Transverse colon (tissue), 4 donors: Measurements from ENCODE around the gene ANAPC15. TPM values are rescaled to one million over a fixed set of nuclear protein-coding genes. Genes with fewer than 3 reads are reported as not detected.
A peak's percentile ranks its signal among the peaks of the same experiment; 100 is the strongest.

Experiments used
- DNase-seq: peaks from one replicate; pipeline ENCODE4 v3.0.0-alpha.2; 2019
- H3K27ac ChIP-seq, 4 donors: fragments of 200-600 bp; sonication (generic); 2 replicates each; pipeline ENCODE4 v1.5.1; 2016 to 2018; ENCODE audit warnings: inconsistent platforms in 4 of 4
- H3K27me3 ChIP-seq: fragments of 200-600 bp; sonication (generic); 2 replicates; pipeline ENCODE4 v1.5.1; 2017; ENCODE audit warnings: inconsistent platforms
- H3K36me3 ChIP-seq, 4 donors: fragments of 200-600 bp; sonication (generic); 2 replicates each; pipeline ENCODE4 v1.5.1; 2017 to 2019; ENCODE audit warnings: inconsistent platforms in 4 of 4
- H3K4me1 ChIP-seq, 4 donors: fragments of 200-600 bp; sonication (generic); 2 replicates each; pipeline ENCODE4 v1.5.1; 2017 to 2020; ENCODE audit warnings: inconsistent platforms in 4 of 4
- H3K4me3 ChIP-seq, 4 donors: fragments of 200-600 bp; sonication (generic); 1 replicate in 1 of 4; 2 replicates in 3 of 4; pipeline versions ENCODE4 v1.5.1 to v1.6.1; 2017 to 2019; ENCODE audit warnings: inconsistent platforms in 4 of 4
- H3K9me3 ChIP-seq, 2 donors: fragments of 200-600 bp; sonication (generic); 2 replicates each; pipeline ENCODE4 v1.5.1; 2017 to 2019; ENCODE audit warnings: inconsistent platforms in 2 of 2
- CTCF ChIP-seq, 5 experiments: fragments of 200-600 bp in 3 of 5; fragments of 450-650 bp in 2 of 5; sonication (generic) in 3 of 5; IDR thresholded peaks; 1 replicate in 2 of 5; 2 replicates in 3 of 5; pipeline ENCODE4 v1.5.1; 2016 to 2017; ENCODE audit warnings: antibody characterized with exemption in 5 of 5, inconsistent platforms in 3 of 5, mild to moderate bottlenecking in 2 of 5, moderate library complexity in 1 of 5
- EP300 ChIP-seq: sonication (generic); formaldehyde crosslinking; IDR thresholded peaks from one replicate; pipeline ENCODE4 v1.6.1; 2017; ENCODE audit warnings: antibody characterized with exemption, low read depth
- POLR2A ChIP-seq: fragments of 450-650 bp; IDR thresholded peaks from one replicate; pipeline ENCODE4 v1.6.1; 2016; ENCODE audit warnings: antibody characterized with exemption, mild to moderate bottlenecking, moderate library complexity
- POLR2AphosphoS5 ChIP-seq, 3 donors: sonication (generic); formaldehyde crosslinking; IDR thresholded peaks; one replicate each; pipeline ENCODE4 v1.6.1; 2016; ENCODE audit warnings: antibody characterized with exemption in 3 of 3
- WGBS, 2 donors: methylation state at CpG; one replicate each; pipeline ENCODE4 v1.1.5; 2018; ENCODE audit warnings: low coverage in 1 of 2; 5-methylcytosine and 5-hydroxymethylcytosine counted together
- in situ Hi-C, 4 donors: fragments of 200-750 bp; cut with MboI; loops; one replicate each; pipeline versions ENCODE4 v1.15.0 to v1.15.1; 2017; ENCODE audit warnings: low sequenced_read_pairs in 3 of 4, low pct_ligation_motif_present in 1 of 4, low pct_unique_long_range_greater_than_20kb in 1 of 4
- intact Hi-C: fragments of 100-400 bp; cut with DNase I; formaldehyde crosslinking; loops from one replicate; pipeline ENCODE4 v1.15.1; 2023; ENCODE audit warnings: low total_unique reads
- total RNA-seq, 4 donors: library from RNA; depleted of rRNA; stranded (reverse); fragments of >200 nt; gene quantifications; one replicate each; pipeline ENCODE4 v1.1.0, GENCODE V29; 2016

ANAPC15 gene
- total RNA-seq, 4 donors from 2014 or later: 15.1 to 44.5 (median 27.6) TPM

GRCh38 chr11:72102162-72102561 is 10.3 kb downstream of the ANAPC15 start:
- 17 to 34% methylated on average over 1 to 4 of the region's 4 CpGs for WGBS, 2 donors
- H3K27ac ChIP-seq: peak overlapping the region; percentile 94 to 99 (median 96)
- H3K4me3 ChIP-seq: peak overlapping the region; percentile 84 to 94 (median 90)
- DNase-seq: no peak
- in situ Hi-C loops (no loop called here), intact Hi-C loops (no loop called here)
- H3K4me1 ChIP-seq: peaks cover 8 to 36% (median 28%) of the 10 kb centered on the region in 4 donors
- no peaks in the 10 kb centered on the region for H3K27me3 ChIP-seq
- H3K9me3 ChIP-seq: no peaks in the 10 kb centered on the region
- TF ChIP-seq POLR2A (no peak), POLR2AphosphoS5 (IDR thresholded peaks at IDR 0.05) (no peak), CTCF (IDR thresholded peaks at IDR 0.05) (no peak), EP300 (no peak)
- H3K36me3 ChIP-seq: peaks cover 0 to 23% (median 10%) of the 10 kb centered on the region in 4 donors

GRCh38 chr11:72100462-72100861 is 12.0 kb downstream of the ANAPC15 start:
- intact Hi-C loops (no loop called here), in situ Hi-C loops (no loop called here)
- Histone ChIP-seq H3K9me3 (no peaks in the 10 kb centered on the region), H3K4me1 (peaks cover 8 to 36% (median 28%) of the 10 kb centered on the region in 4 donors), H3K4me3 (no peak overlapping the region), H3K36me3 (peaks cover 0 to 34% (median 10%) of the 10 kb centered on the region in 4 donors), H3K27me3 (no peaks in the 10 kb centered on the region), H3K27ac (no peak overlapping the region)
- TF ChIP-seq POLR2AphosphoS5 (IDR thresholded peaks at IDR 0.05): no peak
- no peak for TF ChIP-seq CTCF (IDR thresholded peaks at IDR 0.05)
- no peak for TF ChIP-seq POLR2A
- TF ChIP-seq EP300: no peak
- WGBS, 2 donors: 83% methylated on average over 1 of the region's 1 CpG; no CpG with 5 or more reads in 1 of the 2 donors
- DNase-seq: no peak

- no peak for TF ChIP-seq CTCF (IDR thresholded peaks at IDR 0.05)
- no peak for TF ChIP-seq POLR2A
- TF ChIP-seq EP300: no peak
- no peak for TF ChIP-seq POLR2AphosphoS5 (IDR thresholded peaks at IDR 0.05)
- Histone ChIP-seq H3K9me3 (no peaks in the 10 kb centered on the region), H3K36me3 (peaks cover 0 to 34% (median 10%) of the 10 kb centered on the region in 4 donors), H3K27me3 (no peaks in the 10 kb centered on the region), H3K4me3 (no peak overlapping the region), H3K4me1 (peaks cover 8 to 36% (median 28%) of the 10 kb centered on the region in 4 donors), H3K27ac (no peak overlapping the region)
- intact Hi-C loops (no loop called here), in situ Hi-C loops (no loop called here)
- DNase-seq: no peak
- WGBS, 2 donors: 84% methylated on average over 3 of the region's 3 CpGs; no CpG with 5 or more reads in 1 of the 2 donors
These were observed 12.5 kb downstream of the ANAPC15 start for GRCh38 chr11:72100009-72100408.

GRCh38 chr11:72098741-72099140 is 13.8 kb downstream of the ANAPC15 start:
- H3K4me3 ChIP-seq: no peak overlapping the region
- no peak overlapping the region for H3K27ac ChIP-seq
- peaks cover 8 to 32% (median 27%) of the 10 kb centered on the region in 4 donors for H3K4me1 ChIP-seq
- DNase-seq: no peak
- no peaks in the 10 kb centered on the region for H3K9me3 ChIP-seq
- in situ Hi-C loops: loop anchor here in 2 of 4 donors (10.0 kb wide), 1 partner anchor 74 kb away; no protein-coding TSS in a partner anchor
- H3K27me3 ChIP-seq: no peaks in the 10 kb centered on the region
- TF ChIP-seq EP300 (no peak), CTCF (IDR thresholded peaks at IDR 0.05) (no peak), POLR2A (no peak), POLR2AphosphoS5 (IDR thresholded peaks at IDR 0.05) (no peak)
- H3K36me3 ChIP-seq: peaks cover 0 to 34% (median 10%) of the 10 kb centered on the region in 4 donors
- 96% methylated on average over 3 of the region's 3 CpGs; no CpG with 5 or more reads in 1 of the 2 donors for WGBS, 2 donors
- intact Hi-C loops: no loop called here
